Measurements from ENCODE around the gene HRH4. TPM values are rescaled to one million over a fixed set of nuclear protein-coding genes. Genes with fewer than 3 reads are reported as not detected.

Gene HRH4
- polyA plus RNA-seq, 1 donor (not counting 4 experiments of a cell fraction or from before 2014, with no cell fraction given) = 0.03 TPM

DNA sequence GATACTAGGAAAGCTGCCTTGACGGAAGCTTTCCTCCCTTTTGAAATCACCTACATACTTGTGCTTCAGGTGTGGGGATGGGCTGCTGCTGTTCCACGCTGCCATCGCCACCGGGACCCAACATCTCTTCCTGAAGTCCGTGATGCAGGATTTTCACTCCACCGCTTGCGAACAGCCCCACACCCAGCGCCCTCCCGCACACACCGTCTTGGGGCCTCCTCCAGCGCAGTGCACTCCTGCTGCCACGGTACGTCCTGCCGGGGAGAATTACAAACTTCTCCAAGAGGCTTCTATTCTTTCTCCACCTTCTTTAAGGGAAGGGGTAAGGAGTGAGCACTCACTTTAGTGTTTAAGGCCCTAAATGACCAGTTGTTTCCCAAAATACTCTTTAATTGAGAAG lies 58.2 kb downstream of the HRH4 start:
- no peak for DNase-seq (ENCODE audit: low read depth, low spot score)
- no peak overlapping the region for H3K4me2 ChIP-seq (ENCODE audit: control insufficient read depth, extremely low read depth, insufficient read depth, low read depth, low read length)
- H3K9me3 ChIP-seq (ENCODE audit: control insufficient read depth, low read depth, low read length) = no peaks in the 10 kb centered on the region
- H3K36me3 ChIP-seq (ENCODE audit: control insufficient read depth in 2 of 2, extremely low read depth in 1 of 2, insufficient read depth in 2 of 2, low read length in 2 of 2) = no peaks in the 10 kb centered on the region
- no peaks in the 10 kb centered on the region for H3K9me1 ChIP-seq (ENCODE audit: control insufficient read depth, extremely low read depth, insufficient read depth, low read length)
- H3K9ac ChIP-seq (ENCODE audit: control insufficient read depth, extremely low read depth, insufficient read depth, low read length) = no peak overlapping the region
- H2AFZ ChIP-seq (ENCODE audit: control insufficient read depth, low read length) = no peak overlapping the region
- no peak overlapping the region for H3K4me3 ChIP-seq (ENCODE audit: control insufficient read depth in 2 of 3, extremely low read depth in 1 of 3, insufficient read depth in 2 of 3, low read depth in 1 of 3, low read length in 3 of 3)
- H3K79me2 ChIP-seq (ENCODE audit: control insufficient read depth, insufficient read depth, low read length) = no peaks in the 10 kb centered on the region
- no peaks in the 10 kb centered on the region for H3K27me3 ChIP-seq (ENCODE audit: control insufficient read depth, extremely low read depth, insufficient read depth, low read length)
- H4K20me1 ChIP-seq (ENCODE audit: control insufficient read depth, extremely low read depth, insufficient read depth, low read length) = no peaks in the 10 kb centered on the region
- dilution Hi-C loops (cut with MboI; ENCODE audit: extremely low pct_ligation_motif_present, low sequenced_read_pairs) = no loop called here
- TF ChIP-seq EZH2 (IDR thresholded peaks at IDR 0.05; ENCODE audit: low read length) = no peak
- TF ChIP-seq, protein P1, sequence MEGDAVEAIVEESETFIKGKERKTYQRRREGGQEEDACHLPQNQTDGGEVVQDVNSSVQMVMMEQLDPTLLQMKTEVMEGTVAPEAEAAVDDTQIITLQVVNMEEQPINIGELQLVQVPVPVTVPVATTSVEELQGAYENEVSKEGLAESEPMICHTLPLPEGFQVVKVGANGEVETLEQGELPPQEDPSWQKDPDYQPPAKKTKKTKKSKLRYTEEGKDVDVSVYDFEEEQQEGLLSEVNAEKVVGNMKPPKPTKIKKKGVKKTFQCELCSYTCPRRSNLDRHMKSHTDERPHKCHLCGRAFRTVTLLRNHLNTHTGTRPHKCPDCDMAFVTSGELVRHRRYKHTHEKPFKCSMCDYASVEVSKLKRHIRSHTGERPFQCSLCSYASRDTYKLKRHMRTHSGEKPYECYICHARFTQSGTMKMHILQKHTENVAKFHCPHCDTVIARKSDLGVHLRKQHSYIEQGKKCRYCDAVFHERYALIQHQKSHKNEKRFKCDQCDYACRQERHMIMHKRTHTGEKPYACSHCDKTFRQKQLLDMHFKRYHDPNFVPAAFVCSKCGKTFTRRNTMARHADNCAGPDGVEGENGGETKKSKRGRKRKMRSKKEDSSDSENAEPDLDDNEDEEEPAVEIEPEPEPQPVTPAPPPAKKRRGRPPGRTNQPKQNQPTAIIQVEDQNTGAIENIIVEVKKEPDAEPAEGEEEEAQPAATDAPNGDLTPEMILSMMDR (optimal IDR thresholded peaks at IDR 0.05 in 1 of 3, IDR thresholded peaks at IDR 0.05 in 1 of 3, conservative IDR thresholded peaks at IDR 0.05 in 1 of 3; ENCODE audit: extremely low read depth in 1 of 3, insufficient read depth in 2 of 3, low read length in 3 of 3) = no peak
- no peak overlapping the region for H3K27ac ChIP-seq (ENCODE audit: control insufficient read depth, insufficient read depth, low read length)
- no peak for FAIRE-seq
- H3K4me1 ChIP-seq (ENCODE audit: control insufficient read depth, extremely low read depth, insufficient read depth, low read length) = no peaks in the 10 kb centered on the region

Small RNA genes lying within 50 kb of the gene (small RNA-seq; reads per million reads assigned to genes)
- 0 reads per million in 3 experiments for gene RF00019 (ENCODE audit: insufficient read length in 3 of 3, low read depth in 3 of 3, low replicate concordance in 1 of 3)

Other genes starting within 250 kb of the HRH4 start
- 16.0 to 26.2 TPM (median 17.7 TPM) in 3 replicates for gene OSBPL1A, start 62.8 kb upstream of the HRH4 start, polyA plus RNA-seq
- 18.8 to 35.3 TPM (median 23.7 TPM) in 3 replicates for gene IMPACT, start 34.0 kb upstream of the HRH4 start, polyA plus RNA-seq

Measured in keratinocyte (primary cell).